Measurements from ENCODE around the gene INSRR.

Gene INSRR

GRCh38 chr1:156864796-156865195, 5.9 kb upstream of the INSRR start:
- H3K27ac ChIP-seq, result no peak overlapping the region
- no peak overlapping the region for H3K4me3 ChIP-seq
- no peak for TF ChIP-seq CTCF (IDR thresholded peaks at IDR 0.05)
- DNase-seq (ENCODE audit: low spot score), result no peak

GRCh38 chr1:156863631-156864030, 4.7 kb upstream of the INSRR start:
- DNase-seq (ENCODE audit: low spot score), result no peak
- Histone ChIP-seq H3K4me3 (no peak overlapping the region), H3K27ac (no peak overlapping the region)
- TF ChIP-seq CTCF (IDR thresholded peaks at IDR 0.05), result no peak

GRCh38 chr1:156862997-156863599, 4.2 kb upstream of the INSRR start:
- DNase-seq (ENCODE audit: low spot score), result no peak
- Histone ChIP-seq H3K4me3 (no peak overlapping the region), H3K27ac (no peak overlapping the region)
- no peak for TF ChIP-seq CTCF (IDR thresholded peaks at IDR 0.05)

GRCh38 chr1:156862584-156862983, 3.7 kb upstream of the INSRR start:
- H3K4me3 ChIP-seq, result no peak overlapping the region
- no peak for DNase-seq (ENCODE audit: low spot score)
- TF ChIP-seq CTCF (IDR thresholded peaks at IDR 0.05), result no peak
- H3K27ac ChIP-seq, result no peak overlapping the region

- DNase-seq (ENCODE audit: low spot score), result no peak
- no peak for TF ChIP-seq CTCF (IDR thresholded peaks at IDR 0.05)
- H3K27ac ChIP-seq, result no peak within 1 kb of the TSS
- peak within 1 kb of the TSS; percentile 66 for H3K4me3 ChIP-seq
Measured at GRCh38 chr1:156860628-156861423, 1.9 kb upstream of the INSRR start, which contains the start of gene NTRK1. NTRK1 (plus strand) TSS chr1:156860865; CDS start chr1:156860935, 70 bp downstream.

GRCh38 chr1:156860113-156860627, 1.3 kb upstream of the INSRR start:
- H3K27ac ChIP-seq, result no peak overlapping the region
- DNase-seq (ENCODE audit: low spot score), result no peak
- peak overlapping the region; percentile 66 for H3K4me3 ChIP-seq
- TF ChIP-seq CTCF (IDR thresholded peaks at IDR 0.05), result peak; percentile 53

Data from coronary artery (tissue), 2 donors.